GM18870 (cell line): ENCODE data around the gene NRDC.
"Not testable (repeated sequence)": the region's sequence is repeated elsewhere in the genome, so short reads cannot be mapped to it uniquely, and the experiment has no call there.

Source experiments
- ATAC-seq: cut with Tn5 transposase; IDR thresholded peaks from one replicate; pipeline ENCODE4 v1.9.1; 2021; ENCODE audit warnings: moderate library complexity; ENCODE audit not compliant: unreplicated experiment

The NRDC gene

GRCh38 chr1:51850420-51851223 is 27.9 kb downstream of the NRDC start:
- ATAC-seq, result no peak

- ATAC-seq, result no peak
Observed at GRCh38 chr1:51847294-51847920, 31.1 kb downstream of the NRDC start.

DNA sequence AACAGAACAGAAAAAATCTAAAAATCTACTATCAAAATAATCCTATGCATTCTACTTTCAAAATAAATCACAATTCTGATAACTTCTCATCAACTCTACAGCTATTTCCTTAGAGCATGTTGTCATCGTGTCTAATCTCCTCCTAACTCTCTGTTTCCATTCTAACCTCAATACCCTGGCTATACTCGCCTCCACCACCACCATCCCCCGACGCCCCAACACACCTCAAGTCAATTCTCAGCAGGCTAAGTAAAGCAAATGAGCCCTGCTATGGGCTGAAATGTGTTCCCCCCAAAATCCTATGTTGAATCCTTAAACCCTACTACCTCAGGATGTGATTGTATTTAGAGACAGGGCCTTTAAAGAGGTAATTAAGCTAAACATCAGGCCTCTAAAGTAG is 34.6 kb downstream of the NRDC start:
- ATAC-seq, result no peak

- ATAC-seq, result no peak
Observed at GRCh38 chr1:51842261-51842660, 36.3 kb downstream of the NRDC start.

DNA sequence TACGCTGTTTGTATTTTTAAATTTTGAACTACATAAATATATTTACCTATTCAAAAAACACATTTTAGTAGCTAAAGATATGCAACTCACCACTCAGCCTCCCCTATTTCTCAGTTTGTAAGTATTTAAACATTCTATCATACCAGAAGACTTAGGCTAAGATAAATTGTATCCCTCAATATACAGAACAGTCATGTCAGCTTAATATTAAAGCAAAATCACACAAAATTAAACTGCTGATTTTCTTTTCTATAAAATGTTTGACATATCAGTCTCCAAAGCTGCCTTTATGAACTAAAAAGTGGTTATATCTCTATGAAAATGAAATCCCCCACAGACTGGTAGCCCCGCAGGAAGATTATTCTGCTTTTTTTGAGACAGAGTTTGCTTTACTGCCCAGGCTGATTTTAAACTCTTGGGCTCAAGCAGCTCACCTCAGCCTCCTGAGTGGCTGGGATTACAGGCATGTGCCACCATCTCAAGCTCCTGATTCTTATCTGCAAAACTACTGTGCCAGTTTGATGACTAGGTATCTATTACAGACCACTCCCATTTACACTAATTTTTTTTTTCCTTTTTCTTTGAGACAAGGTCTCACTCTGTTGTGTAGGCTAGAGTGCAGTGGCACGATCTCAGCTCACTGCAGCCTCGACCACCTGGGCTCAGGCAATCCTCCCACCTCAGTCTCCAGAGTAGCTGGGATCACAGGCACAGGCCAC is 37.6 kb downstream of the NRDC start:
- ATAC-seq, result no peak

- ATAC-seq, result no peak
Observed at GRCh38 chr1:51840182-51840581, 38.3 kb downstream of the NRDC start.

- no peak for ATAC-seq
Observed at GRCh38 chr1:51839094-51839493, 39.4 kb downstream of the NRDC start.

GRCh38 chr1:51837243-51837642 is 41.3 kb downstream of the NRDC start:
- ATAC-seq, result no peak

- no peak for ATAC-seq
Observed at GRCh38 chr1:51833700-51834099, 44.8 kb downstream of the NRDC start.

DNA sequence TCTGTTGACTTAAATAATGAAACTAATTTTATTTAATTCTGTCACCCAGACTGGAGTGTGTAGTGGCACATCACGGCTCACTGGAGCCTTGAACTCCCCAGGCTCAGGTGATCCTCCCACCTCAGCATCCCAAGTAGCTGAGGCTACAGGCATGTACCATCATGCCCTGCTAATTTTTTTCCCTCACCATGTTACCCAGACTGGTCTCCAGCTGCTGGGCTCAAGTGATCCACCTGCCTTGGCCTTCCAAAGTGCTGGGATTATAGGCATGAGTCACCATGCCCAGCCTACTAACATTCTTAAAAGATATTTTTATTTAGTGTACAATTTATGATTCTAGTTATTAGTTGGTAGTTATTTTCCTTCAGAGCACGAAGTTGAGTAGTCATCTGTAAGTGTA is 49.5 kb downstream of the NRDC start:
- ATAC-seq, result no peak

- ATAC-seq, result no peak
Observed at GRCh38 chr1:51819810-51820209, 58.7 kb downstream of the NRDC start.

GRCh38 chr1:51819021-51819420 is 59.5 kb downstream of the NRDC start:
- ATAC-seq, result not testable (repeated sequence)

- no peak for ATAC-seq
Observed at GRCh38 chr1:51818487-51818886, 60.0 kb downstream of the NRDC start.

GRCh38 chr1:51814513-51814912 is 64.0 kb downstream of the NRDC start:
- ATAC-seq, result no peak

GRCh38 chr1:51799372-51799771 is 79.2 kb downstream of the NRDC start:
- ATAC-seq, result no peak

GRCh38 chr1:51794868-51795267 is 83.7 kb downstream of the NRDC start:
- ATAC-seq, result no peak

DNA sequence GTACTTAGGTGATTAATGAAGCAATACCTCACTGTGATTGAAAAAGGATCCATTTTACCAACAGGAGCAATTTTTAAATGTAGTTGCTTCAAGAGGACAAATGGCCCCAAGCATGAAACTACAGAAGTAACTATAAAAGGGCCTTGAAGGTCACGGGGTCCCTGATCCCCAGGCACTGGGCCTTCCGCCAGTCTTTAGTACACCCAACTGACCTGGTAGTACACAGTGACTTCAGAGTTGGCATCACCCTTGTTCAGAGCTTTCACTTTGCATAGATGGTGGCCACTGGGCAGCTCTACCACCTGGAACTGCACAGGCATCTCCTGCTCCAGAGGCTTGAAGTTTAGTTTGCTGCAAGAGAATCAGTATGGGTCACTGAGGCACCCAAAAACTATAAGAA is 84.3 kb downstream of the NRDC start:
- ATAC-seq, result no peak

DNA sequence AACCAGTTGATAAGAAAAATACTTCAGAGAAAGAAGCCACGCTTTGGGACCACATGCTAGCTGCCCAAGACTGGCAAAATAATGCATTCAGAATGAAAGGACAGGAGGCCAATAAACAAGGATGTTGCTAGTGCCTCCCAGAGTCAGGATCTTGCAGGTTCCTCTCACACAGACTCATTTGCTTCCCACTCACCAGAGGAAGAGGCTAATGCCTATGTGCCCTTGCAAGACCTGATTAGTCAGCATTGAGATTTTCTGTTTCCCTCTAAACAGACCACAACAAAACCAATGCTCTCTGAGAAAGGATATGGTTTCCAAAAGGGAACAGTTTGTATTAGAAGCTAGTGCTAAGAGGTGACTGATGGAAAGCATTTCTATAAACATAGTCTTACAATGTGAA is 85.7 kb downstream of the NRDC start:
- ATAC-seq, result no peak

- ATAC-seq, result no peak
Observed at GRCh38 chr1:51791888-51792287, 86.6 kb downstream of the NRDC start.

DNA sequence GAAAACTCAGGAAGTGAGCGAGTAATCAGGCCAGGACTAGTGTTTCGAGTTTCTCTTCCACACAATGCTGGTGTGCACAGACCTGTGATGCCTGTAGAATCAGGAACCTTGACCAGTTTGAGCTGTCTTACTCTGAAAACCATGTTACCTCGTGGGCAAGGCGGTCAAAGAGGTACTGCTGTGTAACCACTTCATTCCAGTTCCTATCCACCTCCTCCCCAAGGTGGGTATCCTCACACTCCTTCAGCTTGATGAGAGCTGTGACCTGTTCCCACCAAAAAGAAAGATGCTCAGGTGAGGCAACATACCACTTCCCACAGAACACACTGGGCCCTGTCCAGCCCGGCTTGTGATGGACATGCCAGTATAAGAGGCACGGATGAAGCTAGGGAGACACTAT is 88.1 kb downstream of the NRDC start:
- ATAC-seq, result no peak

- ATAC-seq, result no peak
Observed at GRCh38 chr1:51789342-51789741, 89.2 kb downstream of the NRDC start.

DNA sequence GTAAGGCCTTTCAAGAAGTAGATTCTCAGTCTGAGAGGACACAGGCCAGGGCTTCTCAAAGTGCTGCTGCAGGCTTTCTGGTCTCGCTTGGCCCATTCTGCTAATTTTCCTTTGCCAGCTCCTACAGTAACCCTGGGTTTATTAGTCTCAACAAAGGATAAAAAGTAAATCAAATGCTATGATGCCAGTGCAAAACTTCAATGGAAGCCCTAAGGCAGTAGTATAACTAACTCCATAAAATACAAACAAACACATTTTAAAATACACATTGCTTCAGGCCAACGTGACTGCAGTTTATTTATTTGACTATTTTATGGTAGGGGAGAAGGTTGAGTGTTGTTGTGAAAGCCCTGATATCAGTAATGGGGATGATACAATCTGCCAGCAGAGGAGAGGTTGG is 89.6 kb downstream of the NRDC start:
- ATAC-seq, result no peak
